ENCODE measurements around the gene AREG. TPM values are rescaled to one million over a fixed set of nuclear protein-coding genes. Genes with fewer than 3 reads are reported as not detected.

Gene AREG
- total RNA-seq, 1 experiment from 2014 or later: 739 TPM

- intact Hi-C loops (cut with micrococcal nuclease): no loop called here
- peak overlapping the region; percentile 5; the same call in 1 of the 2 replicates for H3K9ac ChIP-seq (ENCODE audit: low read length)
Observed at GRCh38 chr4:74407891-74408290, 37.0 kb upstream of the AREG start.

More at GRCh38 chr4:74407891-74408290, 37.0 kb upstream of the AREG start:
- no peaks in the 10 kb centered on the region for H4K20me1 ChIP-seq (ENCODE audit: insufficient read depth)
- no peak overlapping the region for H3K4me3 ChIP-seq (replicated peaks in 1 of 2; ENCODE audit: low read depth in 1 of 2, low read length in 2 of 2)
- peaks cover 9 to 31% of the 10 kb centered on the region in 2 experiments for H3K4me1 ChIP-seq (ENCODE audit: control insufficient read depth in 1 of 2, insufficient read depth in 2 of 2, low read length in 2 of 2)
- H3K36me3 ChIP-seq (ENCODE audit: control insufficient read depth in 1 of 2, insufficient read depth in 2 of 2, low read length in 2 of 2): no peaks in the 10 kb centered on the region
- no peak for ATAC-seq
- TF ChIP-seq CTCF (IDR thresholded peaks at IDR 0.05 in 2 of 3, conservative IDR thresholded peaks at IDR 0.05 in 1 of 3; ENCODE audit: borderline replicate concordance in 1 of 3, insufficient read depth in 1 of 3, low read depth in 2 of 3, low read length in 2 of 3) (no peak), EZH2 (IDR thresholded peaks at IDR 0.05) (no peak), POLR2A (IDR thresholded peaks at IDR 0.05; ENCODE audit: borderline replicate concordance, extremely low read depth, insufficient read depth, insufficient read length) (no peak), RAD21 (IDR thresholded peaks at IDR 0.05; ENCODE audit: low read depth) (no peak), ATF3 (IDR thresholded peaks at IDR 0.05) (no peak), EZH2phosphoT487 (IDR thresholded peaks at IDR 0.05; ENCODE audit: borderline replicate concordance) (no peak), ZNF274 (IDR thresholded peaks at IDR 0.05; ENCODE audit: low read depth, low read length) (no peak), YY1 (IDR thresholded peaks at IDR 0.05; ENCODE audit: extremely low read depth, insufficient replicate concordance, low read depth, low read length) (no peak), JUND (IDR thresholded peaks at IDR 0.05) (no peak), EGR1 (IDR thresholded peaks at IDR 0.05; ENCODE audit: low read depth) (no peak), SP1 (IDR thresholded peaks at IDR 0.05; ENCODE audit: low read depth) (no peak), REST (IDR thresholded peaks at IDR 0.05; ENCODE audit: low read depth) (no peak), ZFX (IDR thresholded peaks at IDR 0.05) (no peak), CBX3 (IDR thresholded peaks at IDR 0.05; ENCODE audit: low read depth) (no peak), MAX (IDR thresholded peaks at IDR 0.05) (no peak), POLR2AphosphoS5 (IDR thresholded peaks at IDR 0.05; ENCODE audit: low read depth, low read length) (no peak)
- ChIA-PET POLR2A (interaction anchor here (1.4 kb wide), 1 partner anchor 39 kb away, joined by 3 read pairs; no protein-coding TSS in a partner anchor), RAD21 (ENCODE audit: low non-redundant PET in 1 of 2, low total read pairs in 2 of 2, uncharacterized antibody in 2 of 2, unreplicated experiment in 2 of 2) (no interaction called here), CTCF (no interaction called here)
- 0 out of 2 replicates have a peak, but pooled peaks cover under 1% of the 10 kb centered on the region for H3K9me2 ChIP-seq (ENCODE audit: insufficient read depth)
- H3K27ac ChIP-seq (ENCODE audit: low read depth, low read length): peak overlapping the region; percentile 15; the same call in 1 of the 2 replicates
- BruUV-seq (replicated peaks): no TSS peak
- no peaks in the 10 kb centered on the region for H3K79me2 ChIP-seq (ENCODE audit: insufficient read depth, low read length)
- no peak for DNase-seq (ENCODE audit: low read depth, low spot score)
- no peaks in the 10 kb centered on the region for H3K27me3 ChIP-seq (ENCODE audit: insufficient read depth, low read length)
- H3K9me3 ChIP-seq (ENCODE audit: control insufficient read depth in 1 of 2, insufficient read depth in 1 of 2, low read depth in 1 of 2, low read length in 2 of 2): no peaks in the 10 kb centered on the region
- peak overlapping the region; percentile 20; the same call in 1 of the 2 replicates for H3K4me2 ChIP-seq (ENCODE audit: low read length)
- H2AFZ ChIP-seq (ENCODE audit: low read depth, low read length, poor library complexity, severe bottlenecking): peak overlapping the region; percentile 81

Measured in HCT116 (cell line).